ENCODE results near the gene PAPPA.

DNA sequence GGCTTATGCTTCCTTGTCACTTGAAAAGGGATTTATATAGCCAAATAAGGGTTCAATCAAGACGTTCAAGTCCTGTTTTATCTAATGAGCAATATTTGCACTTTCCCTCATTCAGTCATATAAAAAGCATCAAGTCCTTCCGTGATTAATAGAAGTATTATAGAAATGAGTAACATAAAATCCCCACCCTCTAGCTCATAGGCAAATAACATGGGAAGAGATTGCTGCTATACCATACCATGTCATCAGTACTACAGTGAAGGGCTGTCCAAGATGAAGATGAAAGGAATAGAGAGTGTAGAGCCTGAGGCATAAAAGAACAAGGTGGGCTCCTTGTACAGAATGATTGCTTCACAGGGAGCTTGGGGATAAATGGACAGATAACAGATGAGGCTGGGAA lies 20.4 kb upstream of the PAPPA start:
- TF ChIP-seq, protein P1, sequence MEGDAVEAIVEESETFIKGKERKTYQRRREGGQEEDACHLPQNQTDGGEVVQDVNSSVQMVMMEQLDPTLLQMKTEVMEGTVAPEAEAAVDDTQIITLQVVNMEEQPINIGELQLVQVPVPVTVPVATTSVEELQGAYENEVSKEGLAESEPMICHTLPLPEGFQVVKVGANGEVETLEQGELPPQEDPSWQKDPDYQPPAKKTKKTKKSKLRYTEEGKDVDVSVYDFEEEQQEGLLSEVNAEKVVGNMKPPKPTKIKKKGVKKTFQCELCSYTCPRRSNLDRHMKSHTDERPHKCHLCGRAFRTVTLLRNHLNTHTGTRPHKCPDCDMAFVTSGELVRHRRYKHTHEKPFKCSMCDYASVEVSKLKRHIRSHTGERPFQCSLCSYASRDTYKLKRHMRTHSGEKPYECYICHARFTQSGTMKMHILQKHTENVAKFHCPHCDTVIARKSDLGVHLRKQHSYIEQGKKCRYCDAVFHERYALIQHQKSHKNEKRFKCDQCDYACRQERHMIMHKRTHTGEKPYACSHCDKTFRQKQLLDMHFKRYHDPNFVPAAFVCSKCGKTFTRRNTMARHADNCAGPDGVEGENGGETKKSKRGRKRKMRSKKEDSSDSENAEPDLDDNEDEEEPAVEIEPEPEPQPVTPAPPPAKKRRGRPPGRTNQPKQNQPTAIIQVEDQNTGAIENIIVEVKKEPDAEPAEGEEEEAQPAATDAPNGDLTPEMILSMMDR (IDR thresholded peaks at IDR 0.05; ENCODE audit: insufficient read depth, low read length, poor library complexity, severe bottlenecking): no peak
- no peak for TF ChIP-seq EZH2phosphoT487 (conservative IDR thresholded peaks at IDR 0.05; ENCODE audit: low read length)

All from SU-DHL-6 (cell line).